ENCODE data around the gene SEC14L5. TPM values are rescaled to one million over a fixed set of nuclear protein-coding genes. Genes with fewer than 3 reads are reported as not detected.
"Not testable (repeated sequence)": the region's sequence is repeated elsewhere in the genome, so short reads cannot be mapped to it uniquely, and the experiment has no call there.

Gene SEC14L5
- total RNA-seq, 1 donor from 2014 or later, result 3.1 TPM

DNA sequence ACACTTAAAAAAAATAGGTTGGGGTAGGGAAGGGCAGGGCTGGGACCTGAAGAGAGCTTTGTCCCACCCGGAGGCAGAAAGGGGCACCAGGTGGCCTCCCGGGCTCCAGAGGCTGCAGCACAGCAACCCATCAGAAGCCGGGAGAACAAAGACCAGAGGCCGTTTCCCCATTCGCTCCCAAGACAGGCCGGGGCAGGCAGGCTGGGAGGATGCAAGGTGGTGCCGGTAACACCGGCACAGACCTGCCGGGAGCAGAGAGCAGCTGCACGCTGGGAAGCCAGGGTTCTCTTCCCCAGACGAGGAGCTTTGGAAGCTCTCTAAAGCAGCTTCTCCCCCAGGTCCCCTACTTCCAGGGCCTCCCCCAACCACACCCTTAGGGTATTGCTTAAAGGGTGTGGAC is 26.7 kb upstream of the SEC14L5 start:
- peak; percentile 30 for DNase-seq

DNA sequence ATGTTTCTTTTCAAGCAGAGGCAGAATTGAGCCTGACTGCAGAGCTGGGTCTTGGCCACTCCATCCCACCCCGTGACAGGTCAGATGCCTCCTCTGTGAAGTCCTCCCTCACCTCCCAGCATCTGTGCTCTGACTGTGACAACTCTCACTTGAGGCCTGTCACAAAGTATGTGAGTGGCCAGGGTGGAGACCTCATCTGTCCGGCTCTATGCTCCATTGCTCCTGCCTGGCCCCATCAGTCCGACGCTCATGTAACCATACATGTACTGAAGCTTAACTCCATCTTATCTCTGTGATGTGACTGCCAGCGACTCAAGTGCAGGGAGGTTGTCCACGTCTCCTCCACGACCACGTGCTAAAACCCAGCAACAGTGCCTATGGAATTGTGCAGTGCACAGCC is 24.7 kb upstream of the SEC14L5 start:
- DNase-seq, result no peak

DNA sequence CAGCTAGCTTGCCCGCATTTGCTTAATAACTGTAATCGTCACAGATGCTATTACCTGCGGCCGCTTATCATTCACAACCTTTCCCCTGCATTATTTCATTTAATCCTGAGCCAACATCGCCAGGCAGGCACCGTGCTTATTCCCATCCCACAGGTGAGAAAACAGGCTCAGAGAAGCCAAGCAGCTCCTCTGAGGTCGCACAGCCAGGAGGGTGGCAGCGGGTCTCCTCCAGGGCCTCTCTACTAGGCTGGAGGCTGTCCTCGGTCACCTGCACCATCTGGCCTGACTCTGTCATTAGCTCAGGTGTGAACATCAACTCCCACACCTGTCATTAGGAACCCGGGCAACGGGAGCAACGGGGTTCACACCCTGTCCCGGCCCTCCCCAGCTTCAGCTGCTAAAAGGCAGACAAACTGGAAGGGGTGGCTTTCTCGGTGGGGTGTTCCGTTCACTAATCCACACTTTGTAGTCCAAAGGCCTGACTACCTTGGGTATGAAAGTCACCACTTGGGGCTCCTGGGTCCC is 24.2 kb upstream of the SEC14L5 start:
- DNase-seq, result no peak

DNA sequence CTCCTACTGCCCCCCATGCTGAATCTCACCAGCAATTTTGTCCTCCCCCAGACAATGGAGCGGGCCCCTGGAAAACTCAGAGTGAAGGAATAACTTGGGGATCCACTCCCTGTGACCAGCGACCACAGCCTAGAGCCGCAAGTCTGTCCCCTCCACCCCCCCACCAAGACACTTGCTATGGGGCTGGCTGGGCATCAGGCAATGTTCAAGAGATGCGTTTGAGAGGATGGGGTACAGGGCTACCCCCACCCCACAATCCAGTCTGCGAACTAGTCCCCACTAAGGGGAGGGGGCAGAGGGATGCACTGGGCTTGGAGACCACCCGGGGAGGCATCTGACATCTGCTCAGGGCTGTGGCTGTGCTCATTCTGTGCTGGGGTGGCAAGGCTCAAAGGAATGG is 23.5 kb upstream of the SEC14L5 start:
- no peak for DNase-seq

DNA sequence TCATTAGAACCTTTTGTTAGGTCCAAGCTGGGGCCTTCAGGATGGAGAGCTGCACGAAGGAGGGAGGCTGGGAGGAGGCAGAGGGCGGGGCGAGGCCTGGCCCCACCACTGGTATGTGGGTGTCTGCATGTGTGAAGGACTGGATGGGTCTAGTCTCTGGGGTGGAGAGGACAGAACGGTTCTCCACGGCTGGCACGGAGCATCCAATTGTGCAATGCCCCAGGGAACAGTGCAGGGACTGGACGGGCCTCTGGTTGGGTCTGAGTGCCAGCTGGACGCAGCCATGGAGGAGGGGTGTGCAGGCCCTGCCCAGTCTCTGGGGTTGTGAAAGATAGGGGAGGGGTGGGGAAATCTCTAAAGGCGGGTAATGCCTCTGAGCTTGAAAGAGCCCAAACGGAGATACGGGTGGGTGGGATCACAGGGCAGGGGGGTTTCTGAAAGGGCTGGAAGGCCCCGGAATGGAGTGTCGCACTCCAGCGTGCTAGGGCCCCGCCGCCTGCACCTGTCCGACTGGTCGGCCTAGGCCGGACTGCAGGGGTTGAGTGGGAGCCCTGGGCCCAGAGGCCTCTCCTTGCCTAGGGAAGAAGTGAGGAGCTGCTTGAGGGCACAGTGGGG is 22.8 kb upstream of the SEC14L5 start:
- no peak for DNase-seq

DNA sequence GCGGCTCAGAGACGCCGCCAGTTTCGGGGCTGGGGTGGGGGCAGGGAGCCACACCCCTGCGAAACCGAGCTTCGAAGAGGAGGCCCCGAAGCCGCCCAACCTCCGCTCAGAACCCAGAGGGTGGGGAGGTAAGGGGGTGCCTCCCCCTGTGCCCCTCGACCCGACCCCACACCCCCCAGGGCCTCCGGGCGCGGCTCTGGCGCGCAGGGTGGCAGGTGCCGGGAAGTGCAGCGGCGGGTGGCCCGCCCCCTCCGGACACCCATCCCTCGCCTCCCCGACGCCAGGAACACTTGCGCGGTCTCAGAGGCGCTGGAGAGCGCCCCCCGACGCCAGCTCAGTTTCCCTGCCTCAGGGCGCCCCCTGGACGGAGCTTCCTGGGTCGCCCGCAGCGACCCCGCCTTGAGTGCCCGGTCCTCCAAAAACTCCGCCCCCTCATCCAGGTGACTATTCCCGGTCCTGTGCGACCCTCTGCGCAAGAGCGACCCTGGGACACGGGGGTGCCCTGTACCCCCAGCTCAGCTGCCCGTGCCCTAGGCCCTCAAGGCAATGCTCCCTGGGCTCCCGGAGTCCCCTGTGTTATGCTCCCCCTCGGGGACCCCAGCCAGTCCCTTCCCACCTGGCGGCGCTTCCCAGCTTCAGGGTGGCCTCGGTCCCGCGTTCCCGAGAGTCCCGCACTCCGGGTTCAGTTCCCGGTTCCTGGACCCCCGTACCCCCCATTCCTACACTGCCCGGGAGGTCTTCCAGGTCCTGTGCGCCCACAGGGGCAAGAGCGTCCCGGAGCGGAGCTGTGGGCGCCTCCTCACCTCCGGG is 21.7 kb upstream of the SEC14L5 start:
- DNase-seq, result no peak

DNA sequence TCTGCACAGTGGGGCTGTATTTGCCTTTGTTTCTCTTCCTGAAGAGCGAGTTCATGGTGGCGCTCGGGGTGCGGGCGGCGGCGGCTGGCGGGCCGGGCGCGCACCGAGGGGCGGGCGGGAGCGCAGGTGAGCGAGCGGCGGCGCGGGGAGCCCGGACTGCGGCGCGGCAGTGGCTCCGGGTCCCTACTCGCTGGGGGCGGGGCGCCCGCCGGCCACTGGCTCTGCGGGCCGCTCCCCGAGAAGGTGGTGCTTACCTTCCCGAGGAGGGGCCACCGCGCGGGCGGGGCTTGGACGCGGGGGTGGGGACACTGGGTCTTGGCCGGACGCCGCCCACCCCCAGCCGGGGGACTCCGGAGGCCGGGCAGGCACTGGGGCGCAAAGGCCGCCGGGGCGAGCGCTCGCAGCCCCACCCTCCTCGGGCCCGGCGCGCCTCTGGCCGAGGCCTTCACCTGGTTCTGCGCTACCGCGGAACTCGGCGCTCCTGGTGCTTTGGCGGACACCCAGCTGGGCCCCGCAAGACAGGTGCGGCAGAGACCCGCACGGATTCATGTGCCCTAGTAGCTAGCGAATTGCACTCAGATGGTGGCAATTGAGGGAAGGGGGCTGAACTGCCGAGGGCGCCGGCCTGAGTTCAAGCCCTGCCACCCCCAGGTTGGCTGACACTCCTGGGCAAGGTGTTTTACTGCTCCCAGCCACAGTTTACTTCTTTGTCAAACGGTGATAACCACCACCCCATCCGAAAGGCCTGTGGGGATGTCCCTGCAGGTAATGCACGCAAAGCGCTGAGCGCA is 20.9 kb upstream of the SEC14L5 start, which contains the start of gene PPL:
Gene PPL (minus strand): TSS at position 158 of the 791 bp plus-strand sequence. CDS start 103 bp downstream, at position 55.
- no peak for DNase-seq

DNA sequence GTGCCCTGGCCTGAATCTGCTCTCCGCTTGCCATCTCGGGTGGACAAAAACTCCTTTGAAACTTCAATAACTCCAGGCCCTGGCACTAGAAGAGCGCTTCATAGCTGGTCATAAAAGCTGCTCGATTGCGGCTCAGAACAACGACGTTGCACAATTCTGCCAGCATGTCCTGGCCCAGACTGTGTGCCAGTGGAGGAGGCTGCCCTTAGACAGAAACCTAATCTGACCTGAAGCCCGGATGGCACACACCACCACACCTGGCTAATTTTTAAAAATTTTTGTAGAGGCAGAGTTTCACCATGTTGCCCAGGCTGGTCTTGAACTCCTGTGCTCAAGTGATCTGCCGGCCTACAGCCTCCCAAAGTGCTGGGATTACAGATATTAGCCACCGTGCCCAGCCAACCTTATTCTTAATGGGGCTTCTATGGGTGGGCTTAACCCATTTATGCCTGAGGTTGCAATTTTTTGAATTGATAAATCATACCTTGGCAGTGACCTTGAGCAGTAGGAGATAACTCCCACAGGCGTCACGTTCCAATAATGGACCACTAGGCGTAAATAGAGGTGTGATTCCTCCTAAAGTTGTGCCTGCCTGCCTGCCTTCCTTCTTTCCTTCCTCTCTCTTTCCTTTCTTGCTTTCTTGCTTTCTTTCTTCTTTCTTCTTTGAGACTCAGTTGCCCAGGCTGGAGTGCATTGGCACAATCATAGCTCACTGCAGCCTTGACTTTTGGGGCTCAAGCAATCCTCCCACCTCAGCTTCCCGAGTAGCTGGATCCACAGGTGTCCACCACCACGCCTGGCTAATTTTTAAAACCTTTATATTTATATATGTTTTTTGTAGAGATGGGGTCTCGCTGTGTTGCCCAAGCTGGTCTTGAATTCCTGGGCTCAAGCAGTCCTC is 20.1 kb upstream of the SEC14L5 start:
- no peak for DNase-seq

DNA sequence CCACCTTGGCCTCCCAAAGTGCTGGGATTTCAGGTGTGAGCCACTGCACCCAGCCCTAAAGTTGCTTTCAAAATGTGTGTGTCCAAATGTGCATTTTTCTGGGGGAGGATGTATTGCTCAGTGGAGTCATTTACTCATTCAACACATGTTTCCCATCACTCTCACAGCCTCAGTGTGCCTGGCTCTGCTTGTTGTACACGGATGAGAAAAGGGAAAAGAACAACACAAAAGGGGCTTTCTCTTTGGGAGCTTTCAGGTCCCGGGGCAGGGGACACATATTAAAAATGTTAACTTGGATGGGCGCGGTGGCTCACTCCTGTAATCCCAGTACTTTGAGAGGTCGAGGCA is 19.5 kb upstream of the SEC14L5 start:
- DNase-seq, result no peak

DNA sequence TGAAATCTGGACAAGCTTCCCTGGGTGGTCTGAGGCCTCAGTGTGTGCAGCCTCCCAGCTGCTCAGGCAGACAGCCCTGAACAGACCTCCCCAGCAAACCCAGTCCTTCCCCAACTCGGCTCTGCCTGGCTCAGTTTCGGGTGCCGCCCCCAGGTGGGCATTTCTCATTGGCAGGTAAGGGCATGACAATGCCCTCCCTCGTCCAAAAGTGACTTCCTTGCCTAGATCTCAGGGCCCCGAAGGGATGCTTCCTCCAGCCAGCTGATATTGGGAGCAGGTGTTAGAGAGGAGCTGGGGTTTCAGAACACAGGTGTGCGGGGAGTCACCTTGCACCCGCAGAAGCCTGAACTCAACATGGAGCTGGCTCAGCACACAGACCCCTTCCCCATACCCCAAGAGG is 17.4 kb upstream of the SEC14L5 start:
- no peak for DNase-seq

DNA sequence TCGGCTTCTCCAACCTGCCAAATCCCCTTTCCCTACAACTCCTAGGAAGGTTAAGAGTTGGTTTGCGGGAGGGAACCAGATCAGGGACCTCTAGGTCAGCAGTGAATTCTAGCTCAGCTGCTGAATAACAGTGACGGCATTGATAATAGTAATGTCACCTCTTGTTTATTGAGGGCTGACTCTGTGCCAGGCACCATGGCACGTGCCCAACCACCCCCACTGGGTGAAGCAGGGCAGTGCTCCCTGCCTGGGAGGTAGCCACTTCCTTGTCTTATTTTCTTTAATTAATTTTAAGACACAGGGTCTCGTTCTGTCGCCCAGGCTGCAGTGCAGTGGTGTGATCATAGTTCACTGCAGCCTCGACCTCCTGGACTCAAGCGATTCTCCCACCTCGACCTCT is 15.6 kb upstream of the SEC14L5 start:
- DNase-seq, result no peak

DNA sequence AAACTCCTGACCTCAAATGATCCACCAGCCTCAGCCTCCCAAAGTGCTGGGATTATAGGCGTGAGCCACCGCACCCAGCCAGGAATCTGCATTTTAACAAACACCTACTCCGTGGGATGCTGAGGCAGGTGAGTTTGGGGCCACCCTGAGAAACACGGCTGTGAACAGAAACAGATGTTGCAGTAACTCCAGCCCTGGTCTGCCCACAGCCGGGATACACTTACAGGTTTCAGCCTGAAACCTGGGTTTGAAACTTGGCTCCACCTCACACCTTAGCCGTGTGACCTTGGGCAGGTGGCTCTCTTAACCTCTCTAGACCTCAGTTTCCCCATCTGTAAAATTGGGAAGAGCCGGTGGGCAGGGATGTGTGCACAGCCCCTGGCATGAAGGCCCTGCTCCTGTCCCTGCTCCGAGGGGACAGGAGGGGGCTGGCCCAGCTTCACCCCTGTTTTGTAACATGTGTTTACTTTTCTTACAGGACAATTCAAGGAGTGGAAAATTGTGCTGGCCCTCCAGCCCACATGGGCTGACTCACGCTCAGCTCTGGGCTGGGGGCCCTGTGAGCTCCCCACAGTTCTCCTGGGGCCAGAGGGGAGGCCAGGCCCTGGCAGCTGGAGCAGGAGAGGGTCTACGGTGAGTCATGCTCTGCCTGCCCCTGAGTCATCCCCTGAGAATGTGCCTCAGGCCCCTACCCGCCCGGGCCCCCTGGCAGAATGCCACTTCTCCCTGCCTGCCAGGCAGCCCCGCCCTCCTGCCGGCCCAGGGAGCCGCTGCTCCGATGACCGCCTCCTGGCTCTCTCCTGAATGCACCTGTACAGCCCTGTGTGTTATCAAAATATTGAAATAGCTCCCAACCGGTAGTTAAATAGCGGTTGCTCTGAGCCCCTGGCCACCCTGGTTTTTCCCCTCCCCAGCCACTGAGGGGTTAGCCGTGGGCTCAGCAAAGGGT is 13.5 kb upstream of the SEC14L5 start:
- peak; percentile 93 for DNase-seq

DNA sequence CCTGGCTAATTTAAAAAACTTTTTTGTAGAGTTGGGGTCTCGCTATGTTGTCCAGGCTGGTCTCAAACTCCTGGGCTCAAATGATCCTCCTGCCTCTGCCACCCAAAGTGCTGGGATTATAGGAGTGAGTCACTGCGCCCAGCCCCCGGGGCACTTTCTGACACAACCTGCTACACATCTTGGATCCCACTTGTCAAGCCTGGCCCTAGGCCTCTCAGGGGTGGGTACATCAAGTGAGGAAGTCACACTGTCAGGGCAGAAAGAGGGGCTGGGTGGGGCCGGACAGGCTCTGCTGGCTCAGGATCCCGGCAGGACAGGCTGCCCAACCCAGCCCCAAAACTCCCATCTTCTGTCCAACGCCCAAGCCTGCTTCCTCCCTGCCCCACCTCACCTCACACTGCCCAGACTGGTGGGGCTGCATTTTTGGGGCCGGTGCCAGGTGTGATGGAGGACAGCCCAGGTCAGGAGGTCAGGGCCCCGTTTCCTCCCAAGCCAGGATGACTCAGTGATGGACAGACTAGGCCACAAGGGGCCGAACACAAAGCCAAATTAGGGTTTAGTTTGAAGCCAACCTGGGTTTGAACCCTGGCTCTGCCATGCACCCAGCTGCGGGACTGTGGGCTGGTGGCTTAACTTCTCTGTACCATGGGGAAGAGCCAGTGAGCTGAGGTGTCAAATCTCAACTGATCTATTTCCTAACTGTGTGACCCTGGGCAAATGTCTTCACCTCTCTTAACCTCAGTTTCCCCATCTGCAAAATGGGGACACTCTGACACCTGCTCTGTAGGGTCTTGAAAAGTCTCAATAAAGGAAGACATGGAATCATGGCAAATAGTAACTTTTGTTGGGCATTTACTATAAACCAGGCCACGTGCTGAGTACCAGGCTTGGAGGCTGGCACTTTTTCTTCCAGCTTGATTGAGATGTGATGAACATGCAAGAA is 12.3 kb upstream of the SEC14L5 start:
- peak; percentile 54 for DNase-seq

DNA sequence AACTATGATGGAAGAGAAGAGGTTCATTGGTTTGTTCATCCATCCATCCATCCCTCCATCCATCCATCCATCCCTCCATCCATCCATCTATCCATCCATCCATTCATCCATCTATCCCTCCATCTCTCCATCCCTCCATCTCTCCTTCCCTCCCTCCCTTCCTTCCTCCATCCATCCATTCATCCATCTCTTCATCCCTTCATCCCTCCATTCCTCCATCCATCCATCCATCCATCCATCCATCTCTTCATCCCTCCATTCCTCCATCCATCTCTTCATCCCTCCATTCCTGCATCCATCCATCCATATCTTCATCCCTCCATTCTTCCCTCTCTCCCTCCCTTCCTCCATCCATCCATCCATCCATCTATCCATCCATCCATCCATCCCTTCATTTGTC is 11.2 kb upstream of the SEC14L5 start:
- DNase-seq, result no peak

DNA sequence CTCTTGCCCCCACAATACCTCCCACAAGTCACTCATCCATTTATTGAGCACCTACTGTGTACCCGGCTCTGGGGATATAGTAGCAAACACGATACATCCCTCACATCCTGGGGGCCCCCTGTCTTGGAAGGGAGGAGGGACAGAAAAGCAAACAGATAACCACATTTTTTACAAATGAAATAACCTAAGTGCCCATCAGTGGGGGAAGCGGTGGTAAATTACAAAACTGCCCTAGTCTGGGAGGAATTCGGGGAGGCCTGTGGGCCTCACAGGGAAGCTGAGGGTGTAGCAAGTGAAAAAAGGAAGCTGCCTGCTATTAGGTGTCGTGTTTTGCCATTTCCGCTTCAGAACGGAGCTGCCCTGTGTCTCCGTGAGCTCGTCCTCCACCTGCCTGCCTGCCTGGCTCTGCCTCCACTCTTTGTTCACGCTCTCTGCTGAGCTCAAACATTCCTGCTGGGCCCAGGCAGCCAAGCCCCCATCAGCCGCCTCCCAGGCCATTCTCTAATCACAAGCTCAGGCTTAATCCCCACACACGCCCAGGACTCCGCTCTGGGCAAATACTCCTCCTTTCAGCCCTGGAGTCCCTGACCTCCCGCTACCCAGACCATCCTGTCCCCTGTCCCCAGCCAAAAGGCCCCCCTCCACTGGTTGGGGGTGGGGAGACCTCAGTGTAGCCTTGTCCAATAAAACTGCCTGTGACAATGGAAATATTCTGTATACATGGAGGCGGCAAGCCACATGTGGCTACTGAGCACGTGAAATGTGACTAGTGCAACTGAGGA is 10.2 kb upstream of the SEC14L5 start:
- peak; percentile 58 for DNase-seq

DNA sequence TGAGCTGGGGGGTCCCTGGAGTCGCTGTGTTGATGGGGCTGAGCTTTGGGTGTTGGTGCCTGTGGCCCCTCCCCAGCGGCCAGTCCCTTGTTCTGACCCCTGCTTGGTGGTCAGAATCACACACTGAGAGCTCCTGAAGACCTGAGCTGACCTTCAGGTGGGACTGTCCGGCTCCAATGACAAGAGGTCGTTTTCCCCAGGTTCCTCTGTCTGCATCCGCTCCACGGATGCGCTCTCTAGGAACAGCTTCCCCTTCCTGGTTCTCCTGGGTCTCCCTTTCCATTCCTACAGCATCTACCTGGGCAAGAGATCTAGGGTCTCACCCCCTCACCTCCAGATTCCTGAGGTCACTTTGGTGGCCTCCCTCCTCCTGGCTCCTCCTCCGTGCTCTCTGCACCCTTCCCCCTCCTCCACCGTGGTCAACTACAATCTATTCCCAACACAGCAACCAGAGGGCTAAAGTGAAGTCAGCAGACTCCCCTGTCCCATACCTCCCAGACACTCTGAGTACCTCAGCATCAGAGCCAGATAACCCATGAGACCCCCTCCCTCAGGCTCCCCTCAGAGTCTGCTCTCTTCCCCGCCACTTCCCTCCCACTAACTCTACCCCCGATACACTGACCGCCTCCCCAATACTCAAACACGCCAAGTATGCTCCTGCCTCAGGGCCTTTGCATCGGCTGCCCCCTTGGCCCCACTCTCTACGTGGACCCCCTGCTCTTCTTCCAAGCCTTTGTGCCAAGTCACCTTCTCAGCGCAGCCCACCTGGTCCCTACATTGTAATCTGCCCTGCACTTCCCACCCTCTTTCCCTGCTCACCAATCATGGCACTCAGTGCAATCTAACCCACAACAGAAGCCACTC is 9.0 kb upstream of the SEC14L5 start:
- DNase-seq, result no peak

DNA sequence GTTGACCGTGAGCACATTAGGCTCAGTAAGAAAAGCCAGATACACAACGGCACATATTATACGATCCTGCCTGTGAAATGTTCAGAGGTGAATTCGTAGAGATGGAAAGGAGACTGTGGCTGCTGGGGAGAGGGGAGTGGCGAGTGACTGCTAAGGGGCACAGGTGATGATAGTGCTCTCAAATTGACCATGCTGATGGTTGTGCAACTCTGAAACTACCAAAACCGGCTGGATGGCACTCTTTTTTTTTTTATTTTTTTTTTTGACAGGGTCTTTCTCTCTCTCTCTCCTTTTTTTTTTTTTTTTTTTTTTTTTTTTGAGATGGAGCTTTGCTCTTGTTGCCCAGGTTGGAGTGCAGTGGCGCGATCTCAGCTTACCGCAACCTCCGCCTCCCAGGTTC is 8.1 kb upstream of the SEC14L5 start:
- no peak for DNase-seq

DNA sequence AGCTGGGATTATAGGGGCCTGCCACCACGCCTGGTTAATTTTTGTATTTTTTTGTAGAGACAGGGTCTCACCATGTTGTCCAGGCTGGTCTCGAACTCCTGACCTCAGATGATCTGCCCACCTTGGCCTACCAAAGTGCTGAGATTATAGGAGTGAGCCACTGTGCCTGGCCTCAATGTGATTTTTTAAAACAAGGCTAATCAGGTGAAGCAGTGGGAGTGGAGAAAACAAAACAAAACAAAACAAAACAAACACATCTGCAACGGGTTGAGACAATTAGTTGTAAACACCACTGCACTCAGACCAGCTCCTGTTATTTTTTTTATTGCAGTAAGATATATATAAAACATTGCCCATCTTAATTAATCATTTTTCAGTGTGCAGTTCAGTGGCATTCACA is 6.5 kb upstream of the SEC14L5 start:
- not testable (repeated sequence) for DNase-seq
